Measurements from ENCODE around the gene DCAKD.

DCAKD gene

GRCh38 chr17:44976206-44976605 lies 75.2 kb downstream of the DCAKD start:
- Histone ChIP-seq H3K27me3 (ENCODE audit: control insufficient read depth, insufficient read depth, low read length) (peaks cover 9% of the 10 kb centered on the region), H3K4me1 (ENCODE audit: control insufficient read depth, insufficient read depth, low read length) (peaks cover 6% of the 10 kb centered on the region)

More at GRCh38 chr17:44976206-44976605, 75.2 kb downstream of the DCAKD start:
- H3K9me3 ChIP-seq (ENCODE audit: control insufficient read depth, insufficient read depth, low read length) = no peaks in the 10 kb centered on the region
- H3K36me3 ChIP-seq (ENCODE audit: control insufficient read depth, insufficient read depth, low read length) = no peaks in the 10 kb centered on the region
- H3K4me3 ChIP-seq (ENCODE audit: low read depth, low read length) = no peak overlapping the region
- no peak overlapping the region for H3K9ac ChIP-seq (ENCODE audit: low read depth, low read length)
